NCI-H2107 (cell line): Measurements from ENCODE around the gene TNS1.

Experiments
- DNase-seq: peaks from one replicate; lab custom pipeline; 2025; lab: John Stamatoyannopoulos, UW

TNS1 gene

GRCh38 chr2:217830807-217831206, 172.0 kb downstream of the TNS1 start:
- DNase-seq, result no peak

DNA sequence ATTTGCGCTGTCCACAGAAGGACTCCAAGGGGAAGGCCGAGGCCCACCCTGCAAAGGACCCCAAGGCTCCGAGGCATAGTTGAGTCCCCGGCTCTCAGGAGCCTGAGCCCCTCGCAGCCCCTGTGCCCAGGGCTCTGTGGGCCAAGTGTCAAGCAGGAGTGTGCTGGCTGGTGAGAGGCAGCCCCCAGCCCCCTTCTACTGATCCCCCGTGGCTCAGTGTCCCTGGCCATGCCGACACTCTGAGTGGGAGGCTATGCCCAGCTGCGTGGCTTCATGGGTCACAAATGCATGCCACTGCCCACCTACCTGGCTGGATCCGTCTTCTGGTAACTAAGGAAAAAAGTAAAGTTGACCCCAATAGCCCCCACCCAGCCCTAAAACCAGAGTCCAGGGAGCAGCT, 172.7 kb downstream of the TNS1 start:
- DNase-seq, result no peak

DNA sequence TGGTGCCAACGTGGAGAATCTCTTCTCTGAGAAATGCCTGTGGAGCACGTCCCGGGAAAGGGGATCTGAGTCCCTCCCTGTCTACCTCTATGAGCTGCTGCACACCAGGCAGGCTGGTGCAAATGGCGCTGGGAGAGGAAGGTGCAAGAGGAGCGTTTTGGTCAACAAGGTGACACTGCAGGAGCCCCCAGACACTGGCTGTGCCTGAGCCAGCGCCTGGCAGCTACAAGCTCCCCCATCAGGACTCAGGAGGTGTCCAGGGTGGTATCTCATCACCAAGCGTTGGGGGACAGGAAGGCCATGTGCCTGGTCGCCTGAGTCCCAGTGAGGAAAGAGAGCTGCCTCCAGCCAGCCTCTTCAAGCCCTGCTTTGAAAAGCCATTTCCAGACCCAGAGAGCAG, 173.4 kb downstream of the TNS1 start:
- no peak for DNase-seq

GRCh38 chr2:217828336-217828735, 174.5 kb downstream of the TNS1 start:
- DNase-seq, result no peak

DNA sequence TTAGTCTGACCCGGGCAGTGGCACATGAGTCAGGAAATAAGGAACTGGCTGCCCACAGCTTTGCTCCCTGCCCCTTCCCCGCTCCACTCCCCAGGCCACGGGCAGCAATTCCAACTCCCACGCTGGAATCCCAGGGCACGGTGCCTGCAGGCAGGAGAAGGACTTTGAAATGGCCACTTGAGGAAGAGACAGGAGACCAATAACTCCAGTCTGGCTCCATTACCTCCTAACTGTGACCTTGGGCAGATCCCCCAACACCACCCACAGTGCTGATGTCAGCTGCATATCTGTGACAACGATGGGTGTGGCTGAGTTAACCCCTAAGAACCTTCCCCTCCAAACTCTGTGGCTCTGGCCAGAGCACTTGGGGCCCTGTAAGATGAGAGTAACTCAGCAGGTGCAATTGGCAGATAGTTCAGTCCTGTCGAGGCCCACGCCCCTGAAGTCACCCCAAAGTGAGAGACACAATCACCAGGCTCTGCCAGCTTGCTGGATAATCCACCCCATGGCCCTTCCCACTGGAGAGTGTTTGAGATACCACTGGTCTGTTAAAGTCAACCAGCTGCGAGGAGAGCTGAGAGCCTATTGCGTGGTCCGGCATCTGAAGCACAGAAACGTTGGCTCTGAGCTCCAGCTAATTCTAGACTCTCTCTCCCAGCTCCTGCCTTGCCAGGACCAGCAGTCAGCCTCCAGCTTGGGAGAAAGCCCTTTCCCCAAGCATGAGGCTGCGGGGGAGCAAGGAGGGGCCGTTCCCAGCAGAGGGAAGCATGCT, 175.2 kb downstream of the TNS1 start:
- DNase-seq, result no peak

- DNase-seq, result no peak
Measured at GRCh38 chr2:217826991-217827390, 175.8 kb downstream of the TNS1 start.

DNA sequence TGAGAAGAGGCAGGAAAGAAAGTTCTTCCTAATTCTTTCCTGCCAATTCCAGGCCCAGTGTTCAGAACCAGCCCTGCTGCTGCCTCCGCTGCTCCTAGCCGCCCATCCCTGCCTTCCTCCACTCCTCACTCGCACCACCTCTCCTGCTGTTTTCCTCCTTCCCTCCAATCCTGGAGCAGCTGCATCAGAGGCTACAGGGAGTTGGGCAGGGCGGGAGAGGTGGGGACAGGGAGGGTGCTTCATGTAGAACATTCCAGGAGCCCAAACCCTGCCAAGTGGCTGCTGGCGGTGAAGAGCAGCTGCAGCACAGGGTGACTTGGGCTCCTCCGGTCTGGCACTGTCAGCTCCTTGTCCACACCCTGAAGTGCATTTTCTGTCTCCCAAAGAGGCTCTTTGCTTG, 176.3 kb downstream of the TNS1 start:
- DNase-seq, result no peak

- no peak for DNase-seq
Measured at GRCh38 chr2:217825469-217826235, 177.1 kb downstream of the TNS1 start.

GRCh38 chr2:217824223-217824622, 178.6 kb downstream of the TNS1 start:
- no peak for DNase-seq

DNA sequence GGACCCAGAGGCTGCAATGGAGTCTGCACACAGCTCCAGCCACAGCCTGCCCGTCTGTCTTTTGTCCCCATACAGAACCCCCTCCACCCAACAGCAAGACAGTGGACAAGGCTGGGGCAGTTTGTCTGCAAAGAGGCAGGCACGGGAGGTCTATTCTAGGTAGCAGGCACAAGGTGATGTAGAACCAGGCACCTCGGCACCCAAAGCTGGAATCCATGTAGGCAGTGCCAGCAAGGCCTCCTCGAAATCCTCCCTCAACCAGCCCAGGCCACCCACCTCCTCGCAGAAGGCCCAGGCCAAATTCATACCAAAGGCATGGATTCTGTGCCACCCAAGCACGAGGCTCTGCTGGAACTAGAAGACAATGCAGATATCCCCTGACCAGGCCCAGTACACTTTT, 179.2 kb downstream of the TNS1 start:
- no peak for DNase-seq

- DNase-seq, result no peak
Measured at GRCh38 chr2:217822296-217823252, 180.2 kb downstream of the TNS1 start.

DNA sequence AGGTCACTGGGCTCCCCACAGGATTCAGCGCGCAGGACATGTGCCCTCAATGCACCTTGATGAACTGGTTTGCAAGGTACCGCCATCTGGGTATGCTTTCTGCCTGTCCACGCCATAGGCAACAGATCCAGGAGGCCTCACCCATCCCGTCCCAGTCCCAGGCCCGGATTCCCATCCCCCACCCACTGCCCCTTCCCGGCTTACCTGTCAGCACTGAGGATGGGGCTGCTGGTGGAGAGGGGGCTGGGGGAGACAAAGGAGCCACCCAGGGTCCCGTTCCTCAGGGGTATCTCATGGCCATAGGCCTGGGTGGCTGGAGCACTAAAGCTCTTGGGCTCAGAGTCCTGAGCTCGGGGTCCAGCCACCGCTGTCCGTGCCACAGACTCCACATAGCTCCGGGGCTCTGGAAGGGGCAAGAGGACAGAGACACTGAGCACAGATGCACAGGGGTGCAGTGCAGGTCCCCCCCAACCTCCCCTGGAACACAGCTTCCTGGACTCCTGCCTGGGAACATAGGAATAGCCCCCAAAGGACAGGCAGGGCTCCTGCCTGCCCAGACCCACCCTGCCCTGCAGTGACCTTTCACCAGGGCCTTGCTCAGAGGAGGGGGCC, 181.2 kb downstream of the TNS1 start:
- no peak for DNase-seq

- no peak for DNase-seq
Measured at GRCh38 chr2:217820904-217821303, 181.9 kb downstream of the TNS1 start.

- DNase-seq, result no peak
Measured at GRCh38 chr2:217820091-217820819, 182.5 kb downstream of the TNS1 start.

GRCh38 chr2:217818293-217818850, 184.4 kb downstream of the TNS1 start:
- no peak for DNase-seq

DNA sequence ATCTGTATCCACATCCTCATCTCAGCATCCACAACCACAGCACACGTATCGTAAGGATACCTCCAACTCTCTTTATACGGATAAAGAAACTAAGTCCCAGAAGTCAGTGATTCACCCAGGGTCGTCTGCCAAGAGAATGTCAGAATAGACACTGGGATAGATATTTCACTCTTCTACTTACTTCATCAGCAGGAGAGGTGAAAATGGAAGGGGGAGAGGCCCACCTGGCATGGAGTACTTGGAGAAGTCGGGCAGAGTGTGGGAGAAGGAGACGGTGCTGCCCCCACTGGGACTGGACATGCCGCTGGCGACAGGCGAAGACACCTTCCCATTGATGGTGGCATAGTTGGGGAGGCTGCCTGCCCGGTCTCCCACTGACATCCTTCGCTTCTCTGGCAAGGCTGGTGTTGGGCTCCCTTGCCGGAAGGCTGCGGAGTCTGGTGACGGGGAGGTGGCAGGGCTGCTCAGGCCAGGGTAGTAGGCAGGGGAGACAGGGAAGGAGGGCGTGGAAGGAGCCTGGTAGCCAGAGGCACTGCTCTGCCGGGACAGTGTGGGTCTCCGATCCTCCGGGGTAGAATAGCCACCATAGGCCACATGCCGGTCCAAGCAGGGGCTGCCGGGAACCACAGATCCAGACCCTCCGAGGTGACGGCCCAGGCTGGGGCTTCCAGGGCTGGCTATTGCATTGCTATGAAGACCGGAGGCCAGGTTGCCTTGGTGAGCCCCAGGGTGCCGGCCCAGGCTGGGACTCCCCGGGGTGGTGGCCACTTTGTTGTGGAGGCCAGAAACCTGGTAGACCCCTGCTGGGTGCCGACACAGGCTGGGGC, 185.1 kb downstream of the TNS1 start:
- no peak for DNase-seq

GRCh38 chr2:217816396-217816869, 186.4 kb downstream of the TNS1 start:
- no peak for DNase-seq

- DNase-seq, result no peak
Measured at GRCh38 chr2:217813828-217814227, 189.0 kb downstream of the TNS1 start.

DNA sequence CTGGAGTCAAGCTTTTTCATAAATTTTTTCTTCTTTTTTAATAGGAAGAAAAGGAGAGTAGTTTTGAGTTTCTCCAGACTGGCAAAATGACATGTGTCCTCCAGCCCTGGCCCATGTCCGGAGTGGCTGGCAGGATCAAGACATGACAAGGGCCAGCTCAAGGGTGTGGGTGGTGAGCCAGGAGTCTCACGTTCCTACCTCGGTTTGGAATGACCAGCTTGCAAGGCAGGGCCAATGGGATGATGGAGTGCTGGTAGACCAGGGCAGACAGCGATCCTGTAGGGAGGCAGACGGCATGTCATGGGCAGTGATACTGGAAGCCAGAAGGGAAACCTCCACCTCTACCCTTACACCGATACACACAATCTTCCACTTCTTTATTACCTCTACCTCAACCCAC, 190.6 kb downstream of the TNS1 start:
- no peak for DNase-seq

DNA sequence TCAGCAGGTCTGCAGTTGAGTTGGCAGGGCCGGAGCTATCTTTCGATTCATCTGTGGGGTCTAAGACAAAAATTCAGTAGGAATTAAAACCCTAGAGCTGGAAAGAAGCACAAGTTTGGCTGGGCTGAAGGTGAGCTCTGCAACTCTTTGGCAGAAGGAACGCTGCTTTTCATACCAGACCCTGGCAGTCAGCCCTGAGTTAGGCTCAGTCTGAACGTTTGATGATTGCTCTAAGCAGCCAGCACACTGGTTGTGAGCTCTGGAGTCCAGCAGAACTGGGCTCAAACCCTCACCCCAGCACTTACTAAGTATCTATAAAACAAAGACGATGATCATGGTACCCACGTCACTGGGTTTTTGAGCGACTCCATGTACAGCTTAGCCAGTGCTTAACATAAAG, 192.5 kb downstream of the TNS1 start:
- no peak for DNase-seq
